OCI-LY3 (cell line): ENCODE measurements around the gene GH1.

ENCODE experiments used
- EZH2phosphoT487 ChIP-seq: fragments of 200-600 bp; shearing (Covaris generic); IDR thresholded peaks from 2 replicates; pipeline ENCODE4 v1.6.1; 2018; ENCODE audit warnings: antibody characterized with exemption, mixed run types, low read depth
- TF ChIP-seq, protein P1 (sequence below): fragments of 200-600, 300-600 bp; sonication (generic); IDR thresholded peaks from 2 replicates; pipeline ENCODE4 v1.5.1; 2014; ENCODE audit warnings: antibody characterized with exemption, low read length, low read depth

DNA sequence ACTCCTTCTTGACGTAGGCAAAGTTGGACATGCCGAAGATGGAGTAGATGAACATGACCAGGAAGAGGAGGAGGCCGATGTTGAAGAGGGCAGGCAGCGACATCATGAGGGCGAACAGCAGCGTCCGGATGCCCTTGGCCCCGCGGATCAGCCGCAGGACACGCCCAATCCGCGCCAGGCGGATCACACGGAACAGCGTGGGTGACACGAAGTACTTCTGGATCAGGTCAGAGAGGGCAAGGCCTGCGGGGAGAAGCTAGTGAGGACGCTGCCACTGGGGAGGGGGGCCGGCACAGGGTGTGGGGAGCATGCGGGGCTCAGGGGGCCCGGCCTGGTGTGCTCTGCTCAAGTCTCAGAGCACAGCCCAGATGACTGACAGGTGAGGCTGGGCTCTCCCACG is 23.1 kb upstream of the GH1 start:
- TF ChIP-seq, protein P1, sequence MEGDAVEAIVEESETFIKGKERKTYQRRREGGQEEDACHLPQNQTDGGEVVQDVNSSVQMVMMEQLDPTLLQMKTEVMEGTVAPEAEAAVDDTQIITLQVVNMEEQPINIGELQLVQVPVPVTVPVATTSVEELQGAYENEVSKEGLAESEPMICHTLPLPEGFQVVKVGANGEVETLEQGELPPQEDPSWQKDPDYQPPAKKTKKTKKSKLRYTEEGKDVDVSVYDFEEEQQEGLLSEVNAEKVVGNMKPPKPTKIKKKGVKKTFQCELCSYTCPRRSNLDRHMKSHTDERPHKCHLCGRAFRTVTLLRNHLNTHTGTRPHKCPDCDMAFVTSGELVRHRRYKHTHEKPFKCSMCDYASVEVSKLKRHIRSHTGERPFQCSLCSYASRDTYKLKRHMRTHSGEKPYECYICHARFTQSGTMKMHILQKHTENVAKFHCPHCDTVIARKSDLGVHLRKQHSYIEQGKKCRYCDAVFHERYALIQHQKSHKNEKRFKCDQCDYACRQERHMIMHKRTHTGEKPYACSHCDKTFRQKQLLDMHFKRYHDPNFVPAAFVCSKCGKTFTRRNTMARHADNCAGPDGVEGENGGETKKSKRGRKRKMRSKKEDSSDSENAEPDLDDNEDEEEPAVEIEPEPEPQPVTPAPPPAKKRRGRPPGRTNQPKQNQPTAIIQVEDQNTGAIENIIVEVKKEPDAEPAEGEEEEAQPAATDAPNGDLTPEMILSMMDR = no peak
- no peak for TF ChIP-seq EZH2phosphoT487
